Sigmoid colon (tissue), 4 donors: ENCODE measurements around the gene USP28.

Experiments
- EP300 ChIP-seq, 4 donors: sonication (generic); formaldehyde crosslinking; IDR thresholded peaks; one replicate each; pipeline ENCODE4 v1.6.1; 2017; ENCODE audit warnings: antibody characterized with exemption in 4 of 4
- POLR2A ChIP-seq, 2 donors: fragments of 450-650 bp; IDR thresholded peaks; one replicate each; pipeline ENCODE4 v1.6.1; 2016; ENCODE audit warnings: antibody characterized with exemption in 2 of 2, mild to moderate bottlenecking in 2 of 2, moderate library complexity in 2 of 2
- POLR2AphosphoS5 ChIP-seq, 4 donors: sonication (generic); formaldehyde crosslinking; IDR thresholded peaks; one replicate each; pipeline ENCODE4 v1.6.1; 2017; ENCODE audit warnings: antibody characterized with exemption in 4 of 4

DNA sequence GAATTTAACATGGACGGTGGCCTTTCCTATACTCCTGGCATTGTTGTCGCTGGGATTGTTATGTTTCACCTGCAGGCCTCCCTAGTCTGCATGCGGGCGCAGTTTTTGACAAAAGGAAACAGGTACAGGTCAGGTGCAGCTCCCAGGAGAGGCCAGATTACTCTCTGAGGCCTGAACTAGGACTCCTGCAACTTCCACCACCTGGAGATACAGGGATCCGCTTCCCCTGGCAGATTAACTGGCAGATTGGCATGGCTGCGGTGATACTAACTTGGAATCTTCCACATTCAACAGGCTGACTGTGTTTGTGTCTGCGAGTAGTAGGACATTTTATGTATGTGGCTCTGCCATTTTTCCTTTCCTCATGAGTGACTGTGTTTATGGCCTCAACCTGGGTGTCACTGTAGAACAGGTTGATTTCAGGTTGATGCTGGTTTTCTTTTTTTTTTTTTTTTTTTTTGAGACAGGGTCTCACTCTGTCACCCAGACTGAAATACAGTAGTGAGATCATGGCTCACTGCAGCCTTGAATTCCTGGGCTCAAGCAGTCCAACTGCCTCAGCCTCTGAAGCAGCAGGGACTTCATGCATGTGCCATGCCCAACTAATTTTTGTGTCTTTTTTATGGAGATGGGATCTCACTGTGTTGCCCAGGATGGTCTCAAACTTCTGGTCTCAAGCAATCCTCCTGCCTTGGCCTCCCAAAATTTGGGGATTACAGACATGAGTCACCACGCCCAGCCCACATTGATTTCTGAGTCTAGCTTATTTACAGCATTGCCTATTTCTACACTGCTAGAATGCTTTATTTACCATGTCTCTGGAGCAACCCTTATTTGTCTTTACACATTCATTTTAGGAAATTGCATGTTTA is 1.7 kb upstream of the USP28 start:
- TF ChIP-seq EP300 (IDR thresholded peaks at IDR 0.05) (no peak), POLR2A (IDR thresholded peaks at IDR 0.05) (no peak), POLR2AphosphoS5 (IDR thresholded peaks at IDR 0.05) (no peak)
